ENCODE results near the gene PTPRH.

PTPRH gene

DNA sequence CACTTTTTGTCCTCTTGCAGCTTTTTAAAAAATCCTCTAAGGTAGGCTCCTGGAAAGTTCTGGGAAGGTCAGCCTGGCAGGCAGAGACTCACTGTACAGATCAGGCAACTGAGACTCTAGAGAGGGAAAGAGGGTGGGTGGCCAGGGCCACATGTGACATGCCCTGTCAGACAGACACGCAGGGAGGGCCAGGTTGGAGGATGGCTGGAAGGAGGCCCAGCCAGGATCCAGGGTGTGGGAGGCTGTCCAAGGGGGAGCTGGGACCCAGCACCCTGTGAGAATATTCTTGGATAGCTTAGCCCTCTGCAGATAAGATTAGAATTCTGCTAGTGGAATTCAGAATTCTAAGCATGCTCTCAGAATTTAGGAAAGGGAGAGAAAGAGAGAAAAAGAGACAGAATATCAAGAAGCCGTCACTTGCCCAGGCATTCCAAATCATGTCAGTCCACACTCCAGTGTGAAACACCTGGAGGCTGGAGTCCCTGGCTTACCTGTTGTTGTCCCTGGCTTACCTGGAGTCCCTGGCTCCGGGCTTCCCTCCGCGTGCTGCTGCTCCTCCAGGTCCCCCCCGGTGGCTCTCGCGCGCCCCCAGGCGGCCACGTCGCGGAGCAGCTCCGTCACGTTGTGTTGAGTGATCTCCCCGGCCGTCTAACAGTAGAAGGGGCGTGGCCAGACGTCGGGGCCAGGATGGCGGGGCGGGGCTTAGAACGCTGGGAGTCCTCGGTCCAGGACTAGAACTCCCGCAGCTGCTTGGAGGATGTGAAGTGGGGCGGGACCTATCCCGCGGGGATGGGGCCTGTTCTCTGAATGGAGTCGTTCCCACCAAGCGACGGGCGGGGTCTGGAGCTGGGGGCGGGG lies 48.9 kb downstream of the PTPRH start:
- Histone ChIP-seq H2AFZ (ENCODE audit: low read depth) (no peak overlapping the region), H3K9ac (no peak overlapping the region), H3K36me3 (ENCODE audit: insufficient read depth) (no peaks in the 10 kb centered on the region), H4K20me1 (ENCODE audit: insufficient read depth) (no peaks in the 10 kb centered on the region), H3K79me2 (ENCODE audit: insufficient read depth, low read depth) (no peaks in the 10 kb centered on the region), H3K27me3 (ENCODE audit: insufficient read depth, low read depth) (peaks cover 48% of the 10 kb centered on the region), H3K27ac (no peak overlapping the region), H3K4me2 (no peak overlapping the region), H3K4me1 (ENCODE audit: low read depth, poor library complexity, severe bottlenecking) (no peaks in the 10 kb centered on the region), H3K4me3 (IDR thresholded peaks at IDR 0.05; ENCODE audit: insufficient read depth, low read depth, low read length) (no peak overlapping the region)
- TF ChIP-seq, protein P1, sequence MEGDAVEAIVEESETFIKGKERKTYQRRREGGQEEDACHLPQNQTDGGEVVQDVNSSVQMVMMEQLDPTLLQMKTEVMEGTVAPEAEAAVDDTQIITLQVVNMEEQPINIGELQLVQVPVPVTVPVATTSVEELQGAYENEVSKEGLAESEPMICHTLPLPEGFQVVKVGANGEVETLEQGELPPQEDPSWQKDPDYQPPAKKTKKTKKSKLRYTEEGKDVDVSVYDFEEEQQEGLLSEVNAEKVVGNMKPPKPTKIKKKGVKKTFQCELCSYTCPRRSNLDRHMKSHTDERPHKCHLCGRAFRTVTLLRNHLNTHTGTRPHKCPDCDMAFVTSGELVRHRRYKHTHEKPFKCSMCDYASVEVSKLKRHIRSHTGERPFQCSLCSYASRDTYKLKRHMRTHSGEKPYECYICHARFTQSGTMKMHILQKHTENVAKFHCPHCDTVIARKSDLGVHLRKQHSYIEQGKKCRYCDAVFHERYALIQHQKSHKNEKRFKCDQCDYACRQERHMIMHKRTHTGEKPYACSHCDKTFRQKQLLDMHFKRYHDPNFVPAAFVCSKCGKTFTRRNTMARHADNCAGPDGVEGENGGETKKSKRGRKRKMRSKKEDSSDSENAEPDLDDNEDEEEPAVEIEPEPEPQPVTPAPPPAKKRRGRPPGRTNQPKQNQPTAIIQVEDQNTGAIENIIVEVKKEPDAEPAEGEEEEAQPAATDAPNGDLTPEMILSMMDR (conservative IDR thresholded peaks at IDR 0.05; ENCODE audit: low read depth, low read length), result peak; percentile 87

DNA sequence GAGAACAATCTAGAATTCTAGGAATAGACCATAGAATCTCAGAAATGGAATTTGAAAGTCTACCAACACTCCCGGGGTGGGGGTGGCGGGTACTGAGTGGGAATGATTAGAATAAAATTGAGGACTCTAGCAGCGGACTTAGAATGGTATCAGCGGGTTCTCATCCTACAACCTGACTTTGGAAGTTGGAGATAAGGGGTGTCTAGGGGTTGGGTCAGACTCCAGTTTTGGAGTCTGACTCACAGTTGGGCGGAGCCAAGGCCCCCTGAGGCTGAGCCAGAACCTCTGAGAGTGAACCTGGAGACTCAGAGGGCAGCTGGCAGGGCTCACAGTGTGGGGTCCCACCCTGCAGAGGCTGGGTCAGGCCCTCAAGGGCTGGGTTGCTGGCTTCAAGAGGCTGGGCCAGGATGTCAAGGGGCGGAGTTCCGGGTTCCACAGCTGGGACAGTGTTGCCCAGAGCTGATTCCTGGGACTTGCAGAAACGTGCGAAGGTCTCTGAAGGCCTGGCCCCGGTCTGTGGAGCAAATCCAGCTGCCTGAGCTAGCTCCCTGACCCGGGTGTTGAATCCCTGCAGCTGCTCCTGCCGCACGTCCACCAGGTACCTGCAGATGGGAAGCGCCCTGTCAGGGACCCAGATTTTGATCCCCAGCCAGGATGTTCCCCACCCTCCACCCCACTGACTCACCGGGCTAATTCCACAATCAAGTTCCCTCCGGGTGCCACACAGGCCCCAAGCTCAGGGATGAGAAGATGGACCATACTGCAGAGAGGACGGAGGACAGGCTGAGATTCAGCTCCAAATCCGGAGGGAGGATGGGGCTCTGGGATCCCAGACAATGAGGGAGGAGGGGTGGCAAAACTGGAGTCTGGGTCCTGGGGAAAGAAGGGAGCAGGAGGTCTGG lies 50.2 kb downstream of the PTPRH start:
- H3K27ac ChIP-seq, result no peak overlapping the region
- TF ChIP-seq, protein P1 (conservative IDR thresholded peaks at IDR 0.05; ENCODE audit: low read depth, low read length), result no peak
- no peak overlapping the region for H3K4me2 ChIP-seq
- H4K20me1 ChIP-seq (ENCODE audit: insufficient read depth), result no peaks in the 10 kb centered on the region
- peaks cover 40% of the 10 kb centered on the region for H3K27me3 ChIP-seq (ENCODE audit: insufficient read depth, low read depth)
- H3K36me3 ChIP-seq (ENCODE audit: insufficient read depth), result no peaks in the 10 kb centered on the region
- no peaks in the 10 kb centered on the region for H3K79me2 ChIP-seq (ENCODE audit: insufficient read depth, low read depth)
- H3K9ac ChIP-seq, result no peak overlapping the region
- H2AFZ ChIP-seq (ENCODE audit: low read depth), result no peak overlapping the region
- H3K4me3 ChIP-seq (IDR thresholded peaks at IDR 0.05; ENCODE audit: insufficient read depth, low read depth, low read length), result no peak overlapping the region
- no peaks in the 10 kb centered on the region for H3K4me1 ChIP-seq (ENCODE audit: low read depth, poor library complexity, severe bottlenecking)

DNA sequence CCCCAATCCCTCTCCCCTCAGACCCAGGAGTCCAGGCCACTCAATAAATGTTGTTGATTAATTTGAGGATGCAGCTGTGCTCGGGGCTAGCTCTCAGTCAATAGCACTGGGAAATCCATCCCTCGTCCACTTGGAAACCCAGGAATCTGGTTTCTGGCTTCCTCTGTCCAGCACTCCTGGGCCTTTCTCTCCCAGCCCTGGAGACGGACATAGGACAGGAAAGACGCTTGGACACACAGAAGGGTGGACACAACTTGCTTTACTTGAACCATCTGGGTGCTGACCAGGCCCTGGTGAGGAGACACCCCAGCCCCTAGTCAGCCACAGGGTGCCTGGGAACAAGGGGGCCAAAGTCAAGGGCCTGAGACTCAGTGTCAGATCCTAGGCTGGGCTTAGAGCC lies 50.9 kb downstream of the PTPRH start:
- Histone ChIP-seq H3K27me3 (ENCODE audit: insufficient read depth, low read depth) (peaks cover 38% of the 10 kb centered on the region), H3K27ac (no peak overlapping the region), H3K36me3 (ENCODE audit: insufficient read depth) (no peaks in the 10 kb centered on the region), H3K9ac (no peak overlapping the region), H2AFZ (ENCODE audit: low read depth) (no peak overlapping the region), H3K4me3 (IDR thresholded peaks at IDR 0.05; ENCODE audit: insufficient read depth, low read depth, low read length) (no peak overlapping the region), H4K20me1 (ENCODE audit: insufficient read depth) (no peaks in the 10 kb centered on the region), H3K79me2 (ENCODE audit: insufficient read depth, low read depth) (no peaks in the 10 kb centered on the region), H3K4me1 (ENCODE audit: low read depth, poor library complexity, severe bottlenecking) (no peaks in the 10 kb centered on the region), H3K4me2 (no peak overlapping the region)
- TF ChIP-seq, protein P1 (conservative IDR thresholded peaks at IDR 0.05; ENCODE audit: low read depth, low read length), result no peak

DNA sequence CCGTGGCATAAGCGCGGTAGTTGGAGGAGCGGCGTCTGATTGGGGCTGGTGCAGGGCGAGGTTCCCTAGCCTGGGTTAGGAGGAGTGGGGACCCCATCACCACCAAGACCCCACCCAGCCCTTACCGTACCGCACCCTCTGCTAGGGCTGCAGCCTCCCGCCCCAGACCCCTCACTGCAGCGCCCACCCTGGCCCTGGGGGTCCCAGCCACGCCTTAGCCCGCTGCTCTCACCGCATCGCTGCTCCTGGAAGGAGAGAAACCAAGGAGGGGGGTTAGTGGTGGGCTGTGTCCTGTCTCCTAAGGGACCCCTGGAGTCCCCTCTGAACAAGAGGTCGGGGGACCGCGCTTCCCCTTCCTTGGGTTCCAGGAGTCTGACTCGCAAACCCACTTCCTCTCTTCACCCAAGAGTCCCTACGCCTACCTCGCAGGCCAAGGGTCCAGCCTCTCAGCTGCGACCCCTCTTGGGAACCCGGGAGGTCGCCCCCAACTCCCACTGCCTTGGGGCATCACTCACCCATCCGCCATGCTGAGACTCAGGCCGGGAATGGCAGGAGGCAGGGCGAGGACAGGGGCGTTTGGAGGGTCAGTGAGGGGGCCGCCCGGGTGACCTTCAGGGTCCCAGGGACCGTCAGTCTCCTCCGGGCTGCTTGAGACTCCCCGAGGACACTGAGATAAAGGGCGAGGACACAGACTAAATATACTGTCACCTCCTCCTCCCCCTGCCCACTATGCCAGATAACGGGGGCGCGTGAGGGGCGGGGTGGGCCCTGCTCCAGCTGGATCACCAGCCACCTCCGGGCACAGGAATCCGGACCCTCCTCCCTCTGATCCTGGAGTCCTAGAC lies 52.0 kb downstream of the PTPRH start, which contains the start of gene TNNI3:
TSS of gene TNNI3 (minus strand) at position 669 of the 845 bp plus-strand sequence. CDS start at position 526, 143 bp downstream.
- H3K4me1 ChIP-seq (ENCODE audit: low read depth, poor library complexity, severe bottlenecking), result no peaks in the 10 kb centered on the region
- no peaks in the 10 kb centered on the region for H4K20me1 ChIP-seq (ENCODE audit: insufficient read depth)
- no peaks in the 10 kb centered on the region for H3K36me3 ChIP-seq (ENCODE audit: insufficient read depth)
- no peak within 1 kb of the TSS for H3K9ac ChIP-seq
- H3K79me2 ChIP-seq (ENCODE audit: insufficient read depth, low read depth), result no peaks in the 10 kb centered on the region
- no peak within 1 kb of the TSS for H3K4me2 ChIP-seq
- H2AFZ ChIP-seq (ENCODE audit: low read depth), result no peak within 1 kb of the TSS
- no peak within 1 kb of the TSS for H3K27ac ChIP-seq
- no peak within 1 kb of the TSS for H3K4me3 ChIP-seq (IDR thresholded peaks at IDR 0.05; ENCODE audit: insufficient read depth, low read depth, low read length)
- peaks cover 32% of the 10 kb centered on the region for H3K27me3 ChIP-seq (ENCODE audit: insufficient read depth, low read depth)
- TF ChIP-seq, protein P1 (conservative IDR thresholded peaks at IDR 0.05; ENCODE audit: low read depth, low read length), result no peak

Data from KMS-11 (cell line).